GM12878 (cell line): ENCODE measurements around the gene CEBPG.

Experiments
- CHD2 ChIP-seq: IDR thresholded peaks from 2 replicates; pipeline ENCODE4 v1.6.1; 2011; ENCODE audit warnings: low read depth, low read length, improper control_type of control experiment, borderline replicate concordance
- EZH2 ChIP-seq: IDR thresholded peaks from 2 replicates; pipeline ENCODE4 v1.6.1; 2012; ENCODE audit warnings: low read depth, mild to moderate bottlenecking, control low read depth, inconsistent platforms, low read length, borderline replicate concordance; ENCODE audit not compliant: control insufficient read depth
- JUNB ChIP-seq: IDR thresholded peaks from 2 replicates; pipeline ENCODE4 v1.6.1; 2016; ENCODE audit warnings: antibody characterized with exemption, mild to moderate bottlenecking
- SP1 ChIP-seq: IDR thresholded peaks from one replicate; pipeline ENCODE4 v1.6.1; 2011; ENCODE audit warnings: low read depth, low read length
- ZNF217 ChIP-seq: fragments of 450-650 bp; IDR thresholded peaks from 2 replicates; pipeline ENCODE4 v1.6.1; 2017; ENCODE audit warnings: antibody characterized with exemption, mild to moderate bottlenecking
- TF ChIP-seq, protein P1 (sequence below), 3 experiments: IDR thresholded peaks in 2 of 3; conservative IDR thresholded peaks in 1 of 3; 2 replicates each; pipeline ENCODE4 v1.5.1; 2011; ENCODE audit warnings: low read depth in 3 of 3, low read length in 3 of 3, mild to moderate bottlenecking in 3 of 3, control low read depth in 2 of 3, moderate library complexity in 2 of 3, inconsistent platforms in 1 of 3, mixed read lengths in 1 of 3; ENCODE audit not compliant: control insufficient read depth in 2 of 3, insufficient read depth in 1 of 3; ENCODE audit errors: extremely low read depth in 1 of 3
- TF ChIP-seq, protein P2 (sequence below): IDR thresholded peaks from 2 replicates; pipeline ENCODE4 v1.6.1; 2012; ENCODE audit warnings: mild to moderate bottlenecking, low read depth, low read length

GRCh38 chr19:33413868-33414666 is 40.6 kb downstream of the CEBPG start:
- TF ChIP-seq, protein P1, sequence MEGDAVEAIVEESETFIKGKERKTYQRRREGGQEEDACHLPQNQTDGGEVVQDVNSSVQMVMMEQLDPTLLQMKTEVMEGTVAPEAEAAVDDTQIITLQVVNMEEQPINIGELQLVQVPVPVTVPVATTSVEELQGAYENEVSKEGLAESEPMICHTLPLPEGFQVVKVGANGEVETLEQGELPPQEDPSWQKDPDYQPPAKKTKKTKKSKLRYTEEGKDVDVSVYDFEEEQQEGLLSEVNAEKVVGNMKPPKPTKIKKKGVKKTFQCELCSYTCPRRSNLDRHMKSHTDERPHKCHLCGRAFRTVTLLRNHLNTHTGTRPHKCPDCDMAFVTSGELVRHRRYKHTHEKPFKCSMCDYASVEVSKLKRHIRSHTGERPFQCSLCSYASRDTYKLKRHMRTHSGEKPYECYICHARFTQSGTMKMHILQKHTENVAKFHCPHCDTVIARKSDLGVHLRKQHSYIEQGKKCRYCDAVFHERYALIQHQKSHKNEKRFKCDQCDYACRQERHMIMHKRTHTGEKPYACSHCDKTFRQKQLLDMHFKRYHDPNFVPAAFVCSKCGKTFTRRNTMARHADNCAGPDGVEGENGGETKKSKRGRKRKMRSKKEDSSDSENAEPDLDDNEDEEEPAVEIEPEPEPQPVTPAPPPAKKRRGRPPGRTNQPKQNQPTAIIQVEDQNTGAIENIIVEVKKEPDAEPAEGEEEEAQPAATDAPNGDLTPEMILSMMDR (IDR thresholded peaks at IDR 0.05 in 2 of 3, conservative IDR thresholded peaks at IDR 0.05 in 1 of 3; ENCODE audit: control insufficient read depth in 2 of 3, extremely low read depth in 1 of 3, insufficient read depth in 1 of 3, low read depth in 3 of 3, low read length in 3 of 3): no peak
- TF ChIP-seq EZH2 (no peak), JUNB (no peak), ZNF217 (no peak), SP1 (no peak), CHD2 (no peak)
- TF ChIP-seq, protein P2, sequence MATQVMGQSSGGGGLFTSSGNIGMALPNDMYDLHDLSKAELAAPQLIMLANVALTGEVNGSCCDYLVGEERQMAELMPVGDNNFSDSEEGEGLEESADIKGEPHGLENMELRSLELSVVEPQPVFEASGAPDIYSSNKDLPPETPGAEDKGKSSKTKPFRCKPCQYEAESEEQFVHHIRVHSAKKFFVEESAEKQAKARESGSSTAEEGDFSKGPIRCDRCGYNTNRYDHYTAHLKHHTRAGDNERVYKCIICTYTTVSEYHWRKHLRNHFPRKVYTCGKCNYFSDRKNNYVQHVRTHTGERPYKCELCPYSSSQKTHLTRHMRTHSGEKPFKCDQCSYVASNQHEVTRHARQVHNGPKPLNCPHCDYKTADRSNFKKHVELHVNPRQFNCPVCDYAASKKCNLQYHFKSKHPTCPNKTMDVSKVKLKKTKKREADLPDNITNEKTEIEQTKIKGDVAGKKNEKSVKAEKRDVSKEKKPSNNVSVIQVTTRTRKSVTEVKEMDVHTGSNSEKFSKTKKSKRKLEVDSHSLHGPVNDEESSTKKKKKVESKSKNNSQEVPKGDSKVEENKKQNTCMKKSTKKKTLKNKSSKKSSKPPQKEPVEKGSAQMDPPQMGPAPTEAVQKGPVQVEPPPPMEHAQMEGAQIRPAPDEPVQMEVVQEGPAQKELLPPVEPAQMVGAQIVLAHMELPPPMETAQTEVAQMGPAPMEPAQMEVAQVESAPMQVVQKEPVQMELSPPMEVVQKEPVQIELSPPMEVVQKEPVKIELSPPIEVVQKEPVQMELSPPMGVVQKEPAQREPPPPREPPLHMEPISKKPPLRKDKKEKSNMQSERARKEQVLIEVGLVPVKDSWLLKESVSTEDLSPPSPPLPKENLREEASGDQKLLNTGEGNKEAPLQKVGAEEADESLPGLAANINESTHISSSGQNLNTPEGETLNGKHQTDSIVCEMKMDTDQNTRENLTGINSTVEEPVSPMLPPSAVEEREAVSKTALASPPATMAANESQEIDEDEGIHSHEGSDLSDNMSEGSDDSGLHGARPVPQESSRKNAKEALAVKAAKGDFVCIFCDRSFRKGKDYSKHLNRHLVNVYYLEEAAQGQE: no peak
